ENCODE measurements around the gene ROMO1.
"Not testable (repeated sequence)": the region's sequence is repeated elsewhere in the genome, so short reads cannot be mapped to it uniquely, and the experiment has no call there.

ROMO1 gene

GRCh38 chr20:35708502-35708901 is 9.3 kb downstream of the ROMO1 start:
- no peak for TF ChIP-seq CTCF (IDR thresholded peaks at IDR 0.05; ENCODE audit: insufficient read depth, low read length, missing control alignments)
- POLR2A ChIA-PET = interaction anchor here (0.5 kb wide), 1 partner anchor 21 kb away, joined by 3 read pairs; no protein-coding TSS in a partner anchor
- CTCF ChIA-PET = interaction anchor here (1.5 kb wide), 1 partner anchor 31 kb away, joined by 3 read pairs; no protein-coding TSS in a partner anchor
- DNase-seq (ENCODE audit: low read depth, low spot score) = no peak
- H3K4me3 ChIP-seq (ENCODE audit: low read depth, low read length) = no peak overlapping the region

GRCh38 chr20:35709259-35709658 is 10.1 kb downstream of the ROMO1 start:
- no peak for DNase-seq (ENCODE audit: low read depth, low spot score)
- no peak overlapping the region for H3K4me3 ChIP-seq (ENCODE audit: low read depth, low read length)
- POLR2A ChIA-PET = interaction anchor here (0.7 to 0.9 kb wide), 2 partner anchors 10 to 167 kb away, joined by 3 read pairs; no protein-coding TSS in a partner anchor
- no peak for TF ChIP-seq CTCF (IDR thresholded peaks at IDR 0.05; ENCODE audit: insufficient read depth, low read length, missing control alignments)
- CTCF ChIA-PET = interaction anchor here (1.4 kb wide), 2 partner anchors 22 to 175 kb away, joined by 4 to 5 read pairs; no protein-coding TSS in a partner anchor

- H3K4me3 ChIP-seq (ENCODE audit: low read depth, low read length) = no peak overlapping the region
- TF ChIP-seq CTCF (IDR thresholded peaks at IDR 0.05; ENCODE audit: insufficient read depth, low read length, missing control alignments) = no peak
- ChIA-PET POLR2A (interaction anchor here (0.7 to 0.9 kb wide), 2 partner anchors 9 to 166 kb away, joined by 3 read pairs; no protein-coding TSS in a partner anchor), CTCF (interaction anchor here (1.4 to 2.0 kb wide), 3 partner anchors 10 to 175 kb away, joined by 4 to 6 read pairs (median 5); partner anchors contain the start of genes NFS1 and ROMO1)
- DNase-seq (ENCODE audit: low read depth, low spot score) = no peak
Observed at GRCh38 chr20:35710039-35710438, 10.8 kb downstream of the ROMO1 start.

GRCh38 chr20:35710884-35711587 is 11.8 kb downstream of the ROMO1 start:
- POLR2A ChIA-PET = interaction anchor here (1.0 kb wide), 1 partner anchor 11 kb away, joined by 4 read pairs; no protein-coding TSS in a partner anchor
- no peak for TF ChIP-seq CTCF (IDR thresholded peaks at IDR 0.05; ENCODE audit: insufficient read depth, low read length, missing control alignments)
- H3K4me3 ChIP-seq (ENCODE audit: low read depth, low read length) = no peak overlapping the region
- CTCF ChIA-PET = interaction anchor here (0.6 to 2.0 kb wide), 3 partner anchors 9 to 224 kb away, joined by 3 to 6 read pairs (median 6); partner anchors contain the start of genes NFS1 and ROMO1
- DNase-seq (ENCODE audit: low read depth, low spot score) = no peak

- no peak overlapping the region for H3K4me3 ChIP-seq (ENCODE audit: low read depth, low read length)
- no peak for TF ChIP-seq CTCF (IDR thresholded peaks at IDR 0.05; ENCODE audit: insufficient read depth, low read length, missing control alignments)
- no peak for DNase-seq (ENCODE audit: low read depth, low spot score)
- CTCF ChIA-PET = interaction anchor here (0.6 to 2.0 kb wide), 4 partner anchors 9 to 223 kb away, joined by 3 to 6 read pairs (median 4); partner anchors contain the start of genes NFS1 and ROMO1
- POLR2A ChIA-PET = interaction anchor here (1.0 to 1.6 kb wide), 2 partner anchors 12 to 30 kb away, joined by 3 to 4 read pairs; partner anchors contain the start of gene RBM39
Observed at GRCh38 chr20:35711588-35712209, 12.5 kb downstream of the ROMO1 start.

GRCh38 chr20:35713120-35713519 is 13.9 kb downstream of the ROMO1 start:
- POLR2A ChIA-PET = interaction anchor here (1.6 kb wide), 1 partner anchor 29 kb away, joined by 3 read pairs; the partner anchor contains the start of gene RBM39
- CTCF ChIA-PET = interaction anchor here (1.0 to 1.7 kb wide), 3 partner anchors 26 to 249 kb away, joined by 3 to 6 read pairs (median 3); no protein-coding TSS in a partner anchor
- DNase-seq (ENCODE audit: low read depth, low spot score); H3K4me3 ChIP-seq (ENCODE audit: low read depth, low read length): not testable (repeated sequence)

Data from AG04449 (cell line).